Suprapubic skin (tissue), 4 donors: Measurements from ENCODE around the gene MSX1.

ENCODE experiments used
- CTCF ChIP-seq, 2 donors: fragments of 200-600 bp in 1 of 2; fragments of 450-650 bp in 1 of 2; sonication (generic) in 1 of 2; IDR thresholded peaks; one replicate each; pipeline ENCODE4 v1.5.1; 2016 to 2019; ENCODE audit warnings: antibody characterized with exemption in 2 of 2, mild to moderate bottlenecking in 1 of 2, moderate library complexity in 1 of 2
- EP300 ChIP-seq: sonication (generic); formaldehyde crosslinking; IDR thresholded peaks from one replicate; pipeline ENCODE4 v1.6.1; 2017; ENCODE audit warnings: antibody characterized with exemption
- POLR2A ChIP-seq, 2 donors: fragments of 450-650 bp; IDR thresholded peaks; one replicate each; pipeline ENCODE4 v1.6.1; 2017; ENCODE audit warnings: antibody characterized with exemption in 2 of 2, mild to moderate bottlenecking in 2 of 2, moderate library complexity in 2 of 2
- POLR2AphosphoS5 ChIP-seq, 3 donors: sonication (generic); formaldehyde crosslinking; IDR thresholded peaks; one replicate each; pipeline ENCODE4 v1.6.1; 2017; ENCODE audit warnings: antibody characterized with exemption in 3 of 3

GRCh38 chr4:4831825-4832224, 27.6 kb upstream of the MSX1 start:
- TF ChIP-seq POLR2A (IDR thresholded peaks at IDR 0.05) (no peak), EP300 (no peak), CTCF (IDR thresholded peaks at IDR 0.05) (no peak), POLR2AphosphoS5 (IDR thresholded peaks at IDR 0.05) (no peak)
